BE2C (cell line): ENCODE data around the gene TUT1.
A peak's percentile ranks its signal among the peaks of the same experiment; 100 is the strongest.

ENCODE experiments used
- DNase-seq: peaks from one replicate; pipeline ENCODE4 v3.0.0-alpha.2; 2020
- H3K27me3 ChIP-seq: fragments of 250-450 bp; sonication (Bioruptor Pico); 2 replicates; pipeline ENCODE4 v1.5.1; 2020; ENCODE audit warnings: mild to moderate bottlenecking
- H3K36me3 ChIP-seq: fragments of 250-450 bp; sonication (Bioruptor Pico); 2 replicates; pipeline ENCODE4 v1.5.1; 2020; ENCODE audit warnings: mild to moderate bottlenecking
- H3K4me1 ChIP-seq: fragments of 250-450 bp; sonication (Bioruptor Pico); 2 replicates; pipeline ENCODE4 v1.5.1; 2020
- H3K4me3 ChIP-seq: 2 replicates; pipeline ENCODE4 v1.5.1; 2011; ENCODE audit warnings: low read depth, low read length
- H3K9me3 ChIP-seq: fragments of 250-450 bp; sonication (Bioruptor Pico); 2 replicates; pipeline ENCODE4 v1.5.1; 2020
- CTCF ChIP-seq: IDR thresholded peaks from 2 replicates; pipeline ENCODE4 v1.5.1; 2012; ENCODE audit warnings: mild to moderate bottlenecking, low read depth, low read length

TUT1 gene

GRCh38 chr11:62580959-62581715, 10.2 kb downstream of the TUT1 start:
- no peak for TF ChIP-seq CTCF
- no peaks in the 10 kb centered on the region for H3K27me3 ChIP-seq
- DNase-seq: no peak
- peaks cover 3% of the 10 kb centered on the region for H3K36me3 ChIP-seq
- no peak overlapping the region for H3K4me3 ChIP-seq
- H3K9me3 ChIP-seq: no peaks in the 10 kb centered on the region
- no peaks in the 10 kb centered on the region for H3K4me1 ChIP-seq

GRCh38 chr11:62579252-62579651, 12.1 kb downstream of the TUT1 start:
- DNase-seq: no peak
- no peak for TF ChIP-seq CTCF
- no peaks in the 10 kb centered on the region for H3K27me3 ChIP-seq
- H3K4me3 ChIP-seq: no peak overlapping the region
- H3K36me3 ChIP-seq: peaks cover 3% of the 10 kb centered on the region; the same call in 1 of the 2 replicates
- no peaks in the 10 kb centered on the region for H3K9me3 ChIP-seq
- no peaks in the 10 kb centered on the region for H3K4me1 ChIP-seq

- DNase-seq: no peak
- Histone ChIP-seq H3K27me3 (no peaks in the 10 kb centered on the region), H3K4me1 (no peaks in the 10 kb centered on the region), H3K4me3 (no peak overlapping the region), H3K36me3 (peaks cover under 1% of the 10 kb centered on the region; the same call in 1 of the 2 replicates), H3K9me3 (no peaks in the 10 kb centered on the region)
- no peak for TF ChIP-seq CTCF
Measured at GRCh38 chr11:62578541-62578940, 12.8 kb downstream of the TUT1 start.

GRCh38 chr11:62577046-62577714, 14.1 kb downstream of the TUT1 start:
- Histone ChIP-seq H3K27me3 (no peaks in the 10 kb centered on the region), H3K4me1 (no peaks in the 10 kb centered on the region), H3K9me3 (no peaks in the 10 kb centered on the region), H3K36me3 (peaks cover 9% of the 10 kb centered on the region), H3K4me3 (no peak overlapping the region)
- no peak for TF ChIP-seq CTCF
- DNase-seq: no peak

- no peak for TF ChIP-seq CTCF
- H3K4me1 ChIP-seq: no peaks in the 10 kb centered on the region
- no peak overlapping the region for H3K4me3 ChIP-seq
- H3K36me3 ChIP-seq: peaks cover 23% of the 10 kb centered on the region
- no peak for DNase-seq
- no peaks in the 10 kb centered on the region for H3K9me3 ChIP-seq
- H3K27me3 ChIP-seq: no peaks in the 10 kb centered on the region
Measured at GRCh38 chr11:62575837-62576236, 15.5 kb downstream of the TUT1 start.

GRCh38 chr11:62575156-62575555, 16.2 kb downstream of the TUT1 start:
- H3K36me3 ChIP-seq: peaks cover 29% of the 10 kb centered on the region
- no peak for DNase-seq
- TF ChIP-seq CTCF: no peak
- no peaks in the 10 kb centered on the region for H3K4me1 ChIP-seq
- H3K27me3 ChIP-seq: no peaks in the 10 kb centered on the region
- no peaks in the 10 kb centered on the region for H3K9me3 ChIP-seq
- H3K4me3 ChIP-seq: peak overlapping the region; percentile 64
